Sigmoid colon (tissue), 7 donors: ENCODE results near the gene TMTC2. TPM values are rescaled to one million over a fixed set of nuclear protein-coding genes. Genes with fewer than 3 reads are reported as not detected.

ENCODE experiments used
- DNase-seq: peaks from one replicate; pipeline ENCODE4 v3.0.0-alpha.2; 2019
- H3K27ac ChIP-seq, 4 donors: fragments of 200-600 bp; sonication (generic); one replicate each; pipeline ENCODE4 v1.5.1; 2016 to 2019; ENCODE audit warnings: mild to moderate bottlenecking in 1 of 4
- H3K27me3 ChIP-seq, 3 donors: fragments of 200-600 bp; sonication (generic); one replicate each; pipeline ENCODE4 v1.5.1; 2019; ENCODE audit warnings: mild to moderate bottlenecking in 1 of 3
- H3K36me3 ChIP-seq, 4 donors: fragments of 200-600 bp; sonication (generic); one replicate each; pipeline ENCODE4 v1.5.1; 2016 to 2019
- H3K4me1 ChIP-seq, 4 donors: fragments of 200-600 bp; sonication (generic); one replicate each; pipeline ENCODE4 v1.5.1; 2017 to 2019
- H3K4me3 ChIP-seq, 4 donors: fragments of 200-600 bp; sonication (generic); one replicate each; pipeline ENCODE4 v1.5.1; 2017 to 2019; ENCODE audit warnings: mild to moderate bottlenecking in 2 of 4, moderate library complexity in 1 of 4
- H3K9me3 ChIP-seq, 4 donors: fragments of 200-600 bp in 3 of 4; sonication (generic) in 3 of 4; one replicate each; pipeline versions ENCODE4 v1.5.1 to v1.6.1; 2013 to 2019
- EP300 ChIP-seq, 4 donors: sonication (generic); formaldehyde crosslinking; IDR thresholded peaks; one replicate each; pipeline ENCODE4 v1.6.1; 2017; ENCODE audit warnings: antibody characterized with exemption in 4 of 4
- POLR2A ChIP-seq, 2 donors: fragments of 450-650 bp; IDR thresholded peaks; one replicate each; pipeline ENCODE4 v1.6.1; 2016; ENCODE audit warnings: antibody characterized with exemption in 2 of 2, mild to moderate bottlenecking in 2 of 2, moderate library complexity in 2 of 2
- POLR2AphosphoS5 ChIP-seq, 4 donors: sonication (generic); formaldehyde crosslinking; IDR thresholded peaks; one replicate each; pipeline ENCODE4 v1.6.1; 2017; ENCODE audit warnings: antibody characterized with exemption in 4 of 4
- WGBS, 2 donors: extraction: QIAGEN DNeasy Blood & Tissue Kit; methylation state at CpG; one replicate each; pipeline ENCODE4 v1.1.7; 2013; 5-methylcytosine and 5-hydroxymethylcytosine counted together
- intact Hi-C: fragments of 100-400 bp; cut with DNase I; formaldehyde crosslinking; loops from one replicate; pipeline ENCODE4 v1.15.1; 2023
- polyA plus RNA-seq, 3 donors: library from polyadenylated mRNA; stranded (reverse); fragments of 200-250 nt; gene quantifications; one replicate each; pipeline ENCODE4 v1.2.3, GENCODE V29; 2013
- total RNA-seq, 4 donors: library from RNA; depleted of rRNA; stranded (reverse); fragments of >200 nt; gene quantifications; one replicate each; pipeline ENCODE4 v1.1.0, GENCODE V29; 2016
- TF ChIP-seq, protein P1 (sequence below), 4 experiments: fragments of 450-650 bp in 3 of 4; fragments of 200-600 bp in 1 of 4; IDR thresholded peaks; one replicate each; pipeline ENCODE4 v1.5.1; 2016 to 2019; ENCODE audit warnings: antibody characterized with exemption in 4 of 4, mild to moderate bottlenecking in 3 of 4, moderate library complexity in 2 of 4
- donor health status: healthy with polysubstance abuse.
- donor health status: Bipolar disorder and iron deficiency.
- donor health status: healthy.

TMTC2 gene
- total and polyA plus RNA-seq, 7 donors, result 1.2 to 74.4 (median 61.2) TPM

DNA sequence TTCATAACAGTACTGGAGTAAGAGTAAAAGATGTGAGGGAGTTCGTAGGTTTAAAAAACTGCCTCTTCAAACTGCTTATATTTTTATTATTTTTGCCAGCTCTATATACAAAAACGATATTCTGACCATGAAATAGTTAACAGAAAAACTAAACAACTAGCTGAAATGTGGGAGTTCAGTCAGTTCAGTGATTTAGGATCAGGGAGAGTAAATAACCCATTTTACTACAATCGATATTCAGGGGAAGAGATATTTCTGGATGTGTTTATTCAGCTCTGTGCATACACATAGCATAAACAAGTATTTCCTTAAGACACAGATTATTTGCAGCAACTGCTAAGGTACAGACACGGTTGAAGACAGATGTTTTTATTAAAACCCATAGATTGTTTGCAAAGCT is 470.9 kb downstream of the TMTC2 start:
- H3K4me3 ChIP-seq, result no peak overlapping the region
- intact Hi-C loops, result no loop called here
- TF ChIP-seq, protein P1, sequence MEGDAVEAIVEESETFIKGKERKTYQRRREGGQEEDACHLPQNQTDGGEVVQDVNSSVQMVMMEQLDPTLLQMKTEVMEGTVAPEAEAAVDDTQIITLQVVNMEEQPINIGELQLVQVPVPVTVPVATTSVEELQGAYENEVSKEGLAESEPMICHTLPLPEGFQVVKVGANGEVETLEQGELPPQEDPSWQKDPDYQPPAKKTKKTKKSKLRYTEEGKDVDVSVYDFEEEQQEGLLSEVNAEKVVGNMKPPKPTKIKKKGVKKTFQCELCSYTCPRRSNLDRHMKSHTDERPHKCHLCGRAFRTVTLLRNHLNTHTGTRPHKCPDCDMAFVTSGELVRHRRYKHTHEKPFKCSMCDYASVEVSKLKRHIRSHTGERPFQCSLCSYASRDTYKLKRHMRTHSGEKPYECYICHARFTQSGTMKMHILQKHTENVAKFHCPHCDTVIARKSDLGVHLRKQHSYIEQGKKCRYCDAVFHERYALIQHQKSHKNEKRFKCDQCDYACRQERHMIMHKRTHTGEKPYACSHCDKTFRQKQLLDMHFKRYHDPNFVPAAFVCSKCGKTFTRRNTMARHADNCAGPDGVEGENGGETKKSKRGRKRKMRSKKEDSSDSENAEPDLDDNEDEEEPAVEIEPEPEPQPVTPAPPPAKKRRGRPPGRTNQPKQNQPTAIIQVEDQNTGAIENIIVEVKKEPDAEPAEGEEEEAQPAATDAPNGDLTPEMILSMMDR (IDR thresholded peaks at IDR 0.05), result no peak
- no peak for TF ChIP-seq EP300 (IDR thresholded peaks at IDR 0.05)
- TF ChIP-seq POLR2AphosphoS5 (IDR thresholded peaks at IDR 0.05), result no peak
- no peak for TF ChIP-seq POLR2A (IDR thresholded peaks at IDR 0.05)

DNA sequence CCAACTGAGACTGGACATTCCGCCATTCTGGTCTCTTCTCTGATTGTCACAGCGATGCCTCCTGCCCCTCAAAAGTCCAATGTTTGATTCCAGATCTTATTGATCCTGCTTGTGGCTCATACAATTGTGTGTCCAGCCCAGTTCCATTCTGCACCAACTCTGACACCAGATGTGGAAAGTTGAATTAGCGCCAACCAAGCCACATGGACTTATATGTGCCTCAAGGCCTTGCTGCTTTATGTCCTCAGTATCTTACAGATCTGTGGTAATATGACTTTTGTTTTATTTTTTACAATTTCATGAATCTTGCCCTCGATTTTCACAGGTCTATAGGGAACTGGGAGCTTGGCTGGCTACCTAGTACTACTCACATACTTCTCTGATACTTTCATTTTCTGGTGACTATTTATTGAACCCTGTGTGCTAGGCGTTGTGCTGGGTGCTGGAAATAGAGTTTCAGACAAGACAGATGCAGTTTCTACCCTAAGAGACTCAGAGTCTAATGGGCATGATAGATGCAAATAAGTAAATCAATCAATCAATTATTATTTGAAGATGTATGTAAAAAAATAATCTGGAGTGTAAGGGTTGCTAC is 472.0 kb downstream of the TMTC2 start:
- no peaks in the 10 kb centered on the region for H3K9me3 ChIP-seq
- peaks cover 0 to 4% (median 0%) of the 10 kb centered on the region in 4 donors for H3K4me1 ChIP-seq
- no peak for TF ChIP-seq POLR2AphosphoS5 (IDR thresholded peaks at IDR 0.05)
- TF ChIP-seq, protein P1 (IDR thresholded peaks at IDR 0.05), result no peak
- no peak for TF ChIP-seq EP300 (IDR thresholded peaks at IDR 0.05)
- no peak for TF ChIP-seq POLR2A (IDR thresholded peaks at IDR 0.05)
- 84 to 86% methylated on average over 5 of the region's 5 CpGs for WGBS, 2 donors
- no peaks in the 10 kb centered on the region for H3K27me3 ChIP-seq
- no peaks in the 10 kb centered on the region for H3K36me3 ChIP-seq
- no peak overlapping the region for H3K4me3 ChIP-seq
- intact Hi-C loops, result no loop called here
- DNase-seq, result no peak
- no peak overlapping the region for H3K27ac ChIP-seq

More for the DNA sequence above, 470.9 kb downstream of the TMTC2 start:
- H3K36me3 ChIP-seq, result no peaks in the 10 kb centered on the region
- 59 to 67% methylated on average over 4 of the region's 4 CpGs for WGBS, 2 donors
- no peak overlapping the region for H3K27ac ChIP-seq
- no peaks in the 10 kb centered on the region for H3K9me3 ChIP-seq
- peaks cover 0 to 4% (median 0%) of the 10 kb centered on the region in 4 donors for H3K4me1 ChIP-seq
- no peaks in the 10 kb centered on the region for H3K27me3 ChIP-seq
- no peak for DNase-seq

DNA sequence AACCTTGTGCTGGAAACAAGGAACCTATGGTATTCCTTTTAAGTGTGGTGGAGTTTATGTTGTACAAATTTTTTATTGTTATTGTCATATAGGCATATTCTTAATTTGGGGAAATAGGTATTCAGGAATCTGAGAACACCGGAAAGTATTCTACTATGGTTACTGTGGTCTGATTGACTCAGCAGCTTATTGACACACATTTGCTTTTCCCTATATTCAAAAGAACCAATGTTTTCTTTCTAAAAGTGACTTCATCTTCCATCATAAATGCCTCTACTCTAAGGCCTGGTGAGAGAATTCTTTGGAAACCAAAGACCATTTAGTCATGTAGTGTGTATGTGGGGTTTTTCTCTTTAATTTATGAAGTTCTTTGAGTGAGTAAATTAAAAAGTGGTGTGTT is 474.8 kb downstream of the TMTC2 start:
- no peaks in the 10 kb centered on the region for H3K36me3 ChIP-seq
- 93 to 94% methylated on average over 1 of the region's 1 CpG for whole genome bisulfite sequencing, 2 donors
- no peak overlapping the region for H3K27ac ChIP-seq
- H3K4me3 ChIP-seq, result no peak overlapping the region
- intact Hi-C loops, result no loop called here
- H3K27me3 ChIP-seq, result no peaks in the 10 kb centered on the region
- H3K4me1 ChIP-seq, result peaks cover 0 to 4% (median 0%) of the 10 kb centered on the region in 4 donors
- DNase-seq, result no peak
- H3K9me3 ChIP-seq, result no peaks in the 10 kb centered on the region
- TF ChIP-seq EP300 (IDR thresholded peaks at IDR 0.05) (no peak), POLR2AphosphoS5 (IDR thresholded peaks at IDR 0.05) (no peak), POLR2A (IDR thresholded peaks at IDR 0.05) (no peak)
- TF ChIP-seq, protein P1 (IDR thresholded peaks at IDR 0.05), result no peak

DNA sequence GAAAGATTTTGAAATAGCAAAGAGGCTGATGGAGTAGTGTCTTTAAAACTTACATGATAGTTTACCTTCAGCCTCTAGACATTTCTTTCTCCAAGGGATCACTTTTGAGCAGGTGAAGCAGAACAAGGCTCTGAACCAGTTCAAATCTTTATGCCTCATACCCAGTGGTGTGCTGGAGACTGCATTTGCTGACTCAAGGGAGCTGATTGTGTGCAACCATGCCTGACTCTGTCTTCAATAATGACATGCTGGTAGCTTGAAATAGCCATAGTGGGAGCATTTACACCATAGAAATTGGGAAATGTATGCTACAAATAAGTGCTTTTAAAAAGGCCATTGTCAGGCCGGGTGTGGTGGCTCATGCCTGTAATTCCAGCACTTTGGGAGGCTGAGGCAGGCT is 482.0 kb downstream of the TMTC2 start:
- TF ChIP-seq, protein P1 (IDR thresholded peaks at IDR 0.05), result no peak
- TF ChIP-seq EP300 (IDR thresholded peaks at IDR 0.05), result no peak
- TF ChIP-seq POLR2A (IDR thresholded peaks at IDR 0.05), result no peak
- no peak for TF ChIP-seq POLR2AphosphoS5 (IDR thresholded peaks at IDR 0.05)
- WGBS, 2 donors, result 83 to 89% methylated on average over 1 of the region's 1 CpG
- H3K4me1 ChIP-seq, result peaks cover 0 to 19% (median 7%) of the 10 kb centered on the region in 4 donors
- no peaks in the 10 kb centered on the region for H3K36me3 ChIP-seq
- H3K27me3 ChIP-seq, result no peaks in the 10 kb centered on the region
- intact Hi-C loops, result no loop called here
- H3K27ac ChIP-seq, result no peak overlapping the region
- no peak overlapping the region for H3K4me3 ChIP-seq
- no peaks in the 10 kb centered on the region for H3K9me3 ChIP-seq
- no peak for DNase-seq

DNA sequence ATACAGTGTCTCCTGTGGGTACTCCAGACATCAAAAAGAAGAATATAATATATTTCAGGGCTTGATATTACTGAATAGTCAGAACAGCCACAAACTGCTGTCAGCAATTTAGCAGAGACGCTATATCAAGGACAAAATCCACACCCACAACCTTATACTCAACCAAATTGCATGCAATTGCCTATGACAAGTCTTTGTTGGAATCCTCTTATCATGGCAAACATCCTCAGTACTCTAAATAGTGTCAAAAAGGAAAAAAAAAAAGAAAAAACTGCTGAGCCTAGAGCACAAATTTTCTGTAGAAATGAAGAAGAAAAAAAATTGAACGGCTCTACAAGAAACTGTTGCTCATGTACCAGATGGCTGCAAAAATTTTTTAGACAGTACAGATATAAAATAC is 485.7 kb downstream of the TMTC2 start:
- WGBS, 2 donors, result 53 to 84% methylated on average over 2 of the region's 2 CpGs
- Histone ChIP-seq H3K4me3 (no peak overlapping the region), H3K27ac (no peak overlapping the region), H3K27me3 (no peaks in the 10 kb centered on the region), H3K36me3 (no peaks in the 10 kb centered on the region), H3K9me3 (no peaks in the 10 kb centered on the region), H3K4me1 (peaks cover 0 to 19% (median 7%) of the 10 kb centered on the region in 4 donors)
- no peak for DNase-seq
- intact Hi-C loops, result no loop called here
- TF ChIP-seq EP300 (IDR thresholded peaks at IDR 0.05) (no peak), POLR2AphosphoS5 (IDR thresholded peaks at IDR 0.05) (no peak), POLR2A (IDR thresholded peaks at IDR 0.05) (no peak)
- TF ChIP-seq, protein P1 (IDR thresholded peaks at IDR 0.05), result no peak
